Colonic mucosa (tissue), 4 donors: ENCODE measurements around the gene PLRG1. TPM values are rescaled to one million over a fixed set of nuclear protein-coding genes. Genes with fewer than 3 reads are reported as not detected.

Experiments used
- DNase-seq: peaks from one replicate; pipeline ENCODE4 v3.0.0-alpha.2; 2020
- H3K27ac ChIP-seq: fragments of 200-600 bp; one replicate; pipeline ENCODE4 v1.8.0; 2021
- H3K27me3 ChIP-seq: fragments of 200-600 bp; one replicate; pipeline ENCODE4 v1.8.0; 2021
- H3K36me3 ChIP-seq: fragments of 200-600 bp; one replicate; pipeline ENCODE4 v1.8.0; 2021
- H3K4me1 ChIP-seq: fragments of 200-600 bp; one replicate; pipeline ENCODE4 v1.8.0; 2021; ENCODE audit warnings: mild to moderate bottlenecking
- H3K4me3 ChIP-seq: fragments of 200-600 bp; one replicate; pipeline ENCODE4 v1.8.0; 2021
- H3K9ac ChIP-seq, 2 donors: one replicate each; pipeline ENCODE4 v1.7.0; 2013; ENCODE audit warnings: control low read depth in 2 of 2, low read depth in 2 of 2, low read length in 2 of 2
- H3K9me3 ChIP-seq: fragments of 200-600 bp; one replicate; pipeline ENCODE4 v1.8.0; 2021
- intact Hi-C: fragments of 100-400 bp; cut with DNase I; formaldehyde crosslinking; loops from one replicate; pipeline ENCODE4 v1.14.1; 2022
- total RNA-seq, 2 donors: library from RNA; stranded (reverse); fragmentation: NEBNext Ultra II Directional in 1 of 2; extraction: Animal tissue kit (Norgen Biotek cat#: 25700) in 1 of 2; gene quantifications; one replicate each; pipeline ENCODE4 v1.2.1, GENCODE V29; 2021
- TF ChIP-seq, protein P1 (sequence below): fragments of 200-600 bp; IDR thresholded peaks from one replicate; pipeline ENCODE4 v1.8.0; 2022; ENCODE audit warnings: antibody characterized with exemption, mild to moderate bottlenecking
- donor health status: healthy.
- donor health status: DM: no; HTN: no; CAD: no.
- donor health status: DM: no; HTN: no; CAD: no.

The PLRG1 gene
- total RNA-seq, 2 donors from 2014 or later = 60.4 to 74.3 TPM

DNA sequence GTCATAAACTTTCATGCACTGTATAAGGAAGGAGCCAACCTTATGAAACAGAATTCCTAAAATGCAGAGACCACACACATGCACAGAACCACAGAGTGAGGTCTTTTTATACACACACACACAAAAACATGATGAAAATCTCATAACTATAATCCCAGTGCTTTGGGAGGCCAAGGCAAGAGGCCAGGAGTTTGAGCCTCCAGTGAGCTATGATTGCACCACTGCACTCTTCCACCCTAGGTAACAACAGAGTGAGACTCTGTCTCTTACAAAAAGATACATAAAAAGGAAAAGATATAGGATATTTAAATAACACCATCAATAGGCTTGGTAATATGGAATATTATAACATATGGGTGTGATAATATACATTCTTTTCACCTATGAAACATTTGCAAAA is 29.7 kb upstream of the PLRG1 start:
- Histone ChIP-seq H3K27me3 (no peaks in the 10 kb centered on the region), H3K4me3 (no peak overlapping the region), H3K27ac (no peak overlapping the region), H3K9me3 (no peaks in the 10 kb centered on the region), H3K36me3 (no peaks in the 10 kb centered on the region), H3K4me1 (no peaks in the 10 kb centered on the region), H3K9ac (no peak overlapping the region)
- DNase-seq = no peak
- intact Hi-C loops = no loop called here
- TF ChIP-seq, protein P1, sequence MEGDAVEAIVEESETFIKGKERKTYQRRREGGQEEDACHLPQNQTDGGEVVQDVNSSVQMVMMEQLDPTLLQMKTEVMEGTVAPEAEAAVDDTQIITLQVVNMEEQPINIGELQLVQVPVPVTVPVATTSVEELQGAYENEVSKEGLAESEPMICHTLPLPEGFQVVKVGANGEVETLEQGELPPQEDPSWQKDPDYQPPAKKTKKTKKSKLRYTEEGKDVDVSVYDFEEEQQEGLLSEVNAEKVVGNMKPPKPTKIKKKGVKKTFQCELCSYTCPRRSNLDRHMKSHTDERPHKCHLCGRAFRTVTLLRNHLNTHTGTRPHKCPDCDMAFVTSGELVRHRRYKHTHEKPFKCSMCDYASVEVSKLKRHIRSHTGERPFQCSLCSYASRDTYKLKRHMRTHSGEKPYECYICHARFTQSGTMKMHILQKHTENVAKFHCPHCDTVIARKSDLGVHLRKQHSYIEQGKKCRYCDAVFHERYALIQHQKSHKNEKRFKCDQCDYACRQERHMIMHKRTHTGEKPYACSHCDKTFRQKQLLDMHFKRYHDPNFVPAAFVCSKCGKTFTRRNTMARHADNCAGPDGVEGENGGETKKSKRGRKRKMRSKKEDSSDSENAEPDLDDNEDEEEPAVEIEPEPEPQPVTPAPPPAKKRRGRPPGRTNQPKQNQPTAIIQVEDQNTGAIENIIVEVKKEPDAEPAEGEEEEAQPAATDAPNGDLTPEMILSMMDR = no peak

DNA sequence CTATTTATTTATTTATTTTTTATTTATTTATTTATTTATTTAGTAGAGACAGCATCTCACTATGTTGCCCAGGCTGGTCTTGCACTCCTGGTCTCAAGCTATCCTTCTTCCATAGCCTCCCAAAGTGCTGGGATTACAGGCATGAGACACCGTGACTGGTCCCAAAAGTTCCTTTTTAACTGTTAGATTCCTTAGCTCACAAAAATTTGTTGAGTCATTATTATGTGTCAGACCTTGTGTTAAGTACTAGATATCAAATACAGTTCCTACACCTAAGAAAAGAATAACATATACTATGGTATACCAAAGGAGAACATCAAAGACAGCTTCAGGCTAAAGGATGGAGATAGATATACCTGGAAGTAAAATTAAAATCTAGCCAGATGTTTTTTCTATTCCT is 28.7 kb upstream of the PLRG1 start:
- no peaks in the 10 kb centered on the region for H3K4me1 ChIP-seq
- no peak overlapping the region for H3K27ac ChIP-seq
- TF ChIP-seq, protein P1 = no peak
- no peaks in the 10 kb centered on the region for H3K27me3 ChIP-seq
- H3K4me3 ChIP-seq = no peak overlapping the region
- intact Hi-C loops = no loop called here
- no peaks in the 10 kb centered on the region for H3K9me3 ChIP-seq
- no peak overlapping the region for H3K9ac ChIP-seq
- no peak for DNase-seq
- no peaks in the 10 kb centered on the region for H3K36me3 ChIP-seq

DNA sequence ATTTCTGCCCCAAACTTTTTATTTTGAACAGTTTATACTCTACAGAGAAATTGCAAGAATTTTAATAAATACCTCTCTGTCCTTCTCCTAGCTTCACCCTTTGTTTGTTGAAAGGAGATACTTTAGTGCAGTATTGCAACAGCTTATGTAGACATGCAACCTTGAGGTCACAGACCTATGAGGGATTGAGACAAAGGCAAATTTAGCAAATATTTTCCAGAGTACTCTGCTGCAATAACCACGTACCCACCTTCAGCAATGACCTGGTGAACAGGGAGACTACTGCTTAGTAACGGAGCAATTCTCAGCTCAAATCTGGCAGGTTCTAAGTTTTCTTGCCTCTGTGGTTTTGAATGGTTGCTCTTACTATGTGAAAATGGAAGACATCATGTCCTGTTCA is 27.1 kb upstream of the PLRG1 start:
- Histone ChIP-seq H3K27ac (no peak overlapping the region), H3K36me3 (no peaks in the 10 kb centered on the region), H3K4me1 (no peaks in the 10 kb centered on the region), H3K27me3 (no peaks in the 10 kb centered on the region), H3K9ac (no peak overlapping the region), H3K9me3 (no peaks in the 10 kb centered on the region), H3K4me3 (no peak overlapping the region)
- DNase-seq = no peak
- intact Hi-C loops = no loop called here
- TF ChIP-seq, protein P1 = no peak

DNA sequence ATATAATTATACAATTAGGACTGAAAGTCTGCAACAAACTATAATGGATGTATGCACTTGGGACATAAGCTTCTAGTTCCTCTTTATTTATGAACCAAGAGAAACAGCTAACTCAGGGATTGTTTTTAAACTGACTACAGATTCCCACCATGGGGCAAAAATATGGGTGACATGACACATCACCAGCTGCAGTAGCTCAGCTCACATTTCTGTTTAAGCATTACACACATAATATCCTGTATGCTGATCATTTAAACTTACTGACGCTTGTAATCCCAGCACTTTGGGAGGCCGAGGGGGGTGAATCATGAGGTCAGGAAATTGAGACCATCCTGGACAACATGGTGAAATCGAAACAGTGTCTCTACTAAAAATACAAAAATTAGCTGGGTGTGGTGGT is 24.1 kb upstream of the PLRG1 start:
- Histone ChIP-seq H3K9me3 (no peaks in the 10 kb centered on the region), H3K27ac (no peak overlapping the region), H3K36me3 (no peaks in the 10 kb centered on the region), H3K27me3 (no peaks in the 10 kb centered on the region), H3K9ac (no peak overlapping the region), H3K4me3 (no peak overlapping the region), H3K4me1 (no peaks in the 10 kb centered on the region)
- TF ChIP-seq, protein P1 = no peak
- DNase-seq = no peak
- intact Hi-C loops = no loop called here

DNA sequence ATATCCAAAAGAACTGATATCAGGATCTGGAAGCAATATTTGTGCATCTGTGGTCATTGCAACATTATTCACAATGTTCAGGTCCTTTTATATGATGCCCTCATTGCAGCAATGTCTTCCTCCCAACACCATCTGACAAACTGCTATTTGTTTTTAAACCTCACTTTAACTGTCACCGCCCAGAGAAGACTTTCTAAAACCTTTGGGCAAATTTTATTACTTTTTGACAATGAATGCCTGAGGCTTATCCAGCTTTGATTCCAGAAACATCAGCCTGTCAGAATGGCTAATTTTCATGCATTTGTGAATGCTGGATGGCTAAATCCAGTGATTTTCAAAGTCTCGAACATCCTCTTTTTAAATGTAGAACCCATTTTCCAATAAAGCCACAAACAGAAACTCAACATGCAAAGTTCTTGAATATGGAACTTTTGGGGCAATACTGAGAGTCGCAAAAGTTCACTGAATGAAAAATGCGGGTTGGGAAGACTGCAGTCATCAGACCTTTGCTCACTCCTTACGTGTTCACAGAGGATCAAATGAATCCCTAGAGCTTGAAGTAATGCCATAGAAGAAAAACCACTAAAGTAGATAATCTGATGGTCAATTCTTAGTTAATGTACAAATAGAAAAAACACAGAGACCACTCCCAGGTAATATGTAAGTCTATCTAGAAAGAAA is 23.1 kb upstream of the PLRG1 start:
- Histone ChIP-seq H3K9ac (no peak overlapping the region), H3K36me3 (no peaks in the 10 kb centered on the region), H3K4me1 (no peaks in the 10 kb centered on the region), H3K27ac (no peak overlapping the region), H3K9me3 (no peaks in the 10 kb centered on the region), H3K27me3 (no peaks in the 10 kb centered on the region), H3K4me3 (no peak overlapping the region)
- TF ChIP-seq, protein P1 = no peak
- DNase-seq = no peak
- intact Hi-C loops = no loop called here
